Neuronal stem cell (in vitro differentiated cells): ENCODE data around the gene GBGT1.

Source experiments
- DNase-seq: peaks from one replicate; pipeline ENCODE4 v3.0.0-alpha.2; 2013; ENCODE audit warnings: low spot score
- H2AFZ ChIP-seq: one replicate; pipeline ENCODE4 v1.6.1; 2013; ENCODE audit warnings: mild to moderate bottlenecking, low read length, inconsistent platforms
- H2AK5ac ChIP-seq: 2 replicates; pipeline ENCODE4 v1.6.1; 2013; ENCODE audit warnings: low read depth, mild to moderate bottlenecking, inconsistent platforms, low read length, moderate library complexity, mixed read lengths
- H2BK120ac ChIP-seq: 2 replicates; pipeline ENCODE4 v1.6.1; 2013; ENCODE audit warnings: low read depth, mild to moderate bottlenecking, inconsistent platforms, low read length, moderate library complexity, mixed read lengths
- H2BK12ac ChIP-seq: one replicate; pipeline ENCODE4 v1.6.1; 2013; ENCODE audit warnings: low read length, inconsistent platforms
- H2BK15ac ChIP-seq: 2 replicates; pipeline ENCODE4 v1.6.1; 2013; ENCODE audit warnings: mild to moderate bottlenecking, low read length, inconsistent platforms, mixed read lengths
- H2BK5ac ChIP-seq: one replicate; pipeline ENCODE4 v1.6.1; 2013; ENCODE audit warnings: inconsistent platforms, mild to moderate bottlenecking, low read length, moderate library complexity
- H3K14ac ChIP-seq: one replicate; pipeline ENCODE4 v1.6.1; 2013; ENCODE audit warnings: low read length, inconsistent platforms
- H3K18ac ChIP-seq: 2 replicates; pipeline ENCODE4 v1.6.1; 2013; ENCODE audit warnings: low read length, inconsistent platforms
- H3K23ac ChIP-seq: 2 replicates; pipeline ENCODE4 v1.6.1; 2013; ENCODE audit warnings: low read depth, mild to moderate bottlenecking, mixed read lengths, low read length, inconsistent platforms; ENCODE audit not compliant: poor library complexity
- H3K27ac ChIP-seq: replicated peaks from 3 replicates; pipeline ENCODE4 v1.5.1; 2013; ENCODE audit warnings: low read length, inconsistent platforms
- H3K27me3 ChIP-seq, 3 experiments: 2 replicates each; pipeline ENCODE4 v1.6.1; 2013; ENCODE audit warnings: low read length in 3 of 3, mild to moderate bottlenecking in 2 of 3, inconsistent platforms in 1 of 3, low read depth in 1 of 3, mixed read lengths in 1 of 3, moderate library complexity in 1 of 3; ENCODE audit not compliant: control insufficient read depth in 3 of 3, insufficient read depth in 3 of 3
- H3K36me3 ChIP-seq, 2 donors: replicated peaks in 1 of 2; 2 replicates each; pipeline ENCODE4 v1.6.1; 2013; ENCODE audit warnings: low read length in 2 of 2; ENCODE audit not compliant: control insufficient read depth in 2 of 2, insufficient read depth in 2 of 2
- H3K4ac ChIP-seq: 2 replicates; pipeline ENCODE4 v1.6.1; 2013; ENCODE audit warnings: inconsistent platforms, mild to moderate bottlenecking, low read length, moderate library complexity
- H3K4me1 ChIP-seq, 2 donors: 1 replicate in 1 of 2; 2 replicates in 1 of 2; pipeline ENCODE4 v1.6.1; 2013; ENCODE audit warnings: low read length in 2 of 2, low read depth in 1 of 2; ENCODE audit not compliant: control insufficient read depth in 2 of 2, insufficient read depth in 1 of 2
- H3K4me2 ChIP-seq: one replicate; pipeline ENCODE4 v1.6.1; 2013; ENCODE audit warnings: mild to moderate bottlenecking, low read length, inconsistent platforms; ENCODE audit not compliant: insufficient read depth, poor library complexity, severe bottlenecking
- H3K4me3 ChIP-seq, 2 donors: 2 replicates each; pipeline ENCODE4 v1.5.1; 2013; ENCODE audit warnings: low read length in 2 of 2, mild to moderate bottlenecking in 2 of 2, inconsistent platforms in 1 of 2, moderate library complexity in 1 of 2
- H3K79me1 ChIP-seq: one replicate; pipeline ENCODE4 v1.6.1; 2013; ENCODE audit warnings: low read depth, mild to moderate bottlenecking, inconsistent platforms, low read length, moderate library complexity
- H3K9ac ChIP-seq: one replicate; pipeline ENCODE4 v1.6.1; 2013; ENCODE audit warnings: mild to moderate bottlenecking, low read depth, low read length, inconsistent platforms; ENCODE audit not compliant: poor library complexity
- H3K9me3 ChIP-seq, 2 donors: replicated peaks in 1 of 2; 2 replicates each; pipeline versions ENCODE3 to v1.6.1; 2013; ENCODE audit warnings: low read length in 2 of 2, mild to moderate bottlenecking in 2 of 2, inconsistent platforms in 1 of 2, low read depth in 1 of 2, mixed read lengths in 1 of 2, moderate library complexity in 1 of 2; ENCODE audit not compliant: control insufficient read depth in 2 of 2, insufficient read depth in 1 of 2
- H4K8ac ChIP-seq: one replicate; pipeline ENCODE4 v1.6.1; 2013; ENCODE audit warnings: low read depth, mild to moderate bottlenecking, inconsistent platforms, low read length, moderate library complexity
- H4K91ac ChIP-seq: one replicate; pipeline ENCODE4 v1.6.1; 2013; ENCODE audit warnings: low read length, low read depth, mild to moderate bottlenecking, inconsistent platforms; ENCODE audit not compliant: poor library complexity
- WGBS, 2 donors: extraction: QIAGEN DNeasy Blood & Tissue Kit; methylation state at CpG; one replicate each; pipeline ENCODE4 v1.1.7; 2013; ENCODE audit warnings: missing lambda C conversion rate in 2 of 2, mixed read lengths in 1 of 2; ENCODE audit not compliant: insufficient read length in 2 of 2, insufficient replicate concordance in 1 of 2; ENCODE audit errors: extremely low coverage in 2 of 2; 5-methylcytosine and 5-hydroxymethylcytosine counted together

The GBGT1 gene

DNA sequence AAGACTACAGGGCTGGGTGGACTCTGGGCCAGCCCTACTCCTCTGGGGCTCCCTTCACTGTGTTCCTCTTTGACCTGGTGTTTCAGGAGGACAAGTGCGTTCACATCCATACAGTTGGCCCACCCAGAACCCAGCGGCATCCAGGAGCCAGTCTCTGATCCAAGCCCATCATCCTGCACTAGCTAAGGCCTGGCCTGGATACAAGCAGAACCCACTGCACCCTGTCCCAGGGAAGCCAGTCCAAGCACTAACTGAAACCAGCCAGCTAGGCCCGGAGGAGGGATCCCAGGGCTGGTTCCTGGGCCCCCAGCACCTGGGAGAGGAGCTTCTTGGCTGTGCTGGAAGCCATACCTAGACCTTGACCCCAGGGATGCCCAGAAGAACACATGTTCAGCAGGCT is 4.1 kb upstream of the GBGT1 start:
- peaks cover 0 to 62% (median 19%) of the 10 kb centered on the region in 3 experiments for H3K27me3 ChIP-seq
- WGBS, 2 donors, result no CpG with 5 or more reads among the region's 3 CpGs
- H3K4me3 ChIP-seq, result no peak overlapping the region
- no peak overlapping the region for H2BK15ac ChIP-seq
- H3K9ac ChIP-seq, result no peak overlapping the region
- peak overlapping the region; percentile 69 for H2AFZ ChIP-seq
- H3K4ac ChIP-seq, result no peak overlapping the region
- no peak overlapping the region for H3K4me2 ChIP-seq
- H3K14ac ChIP-seq, result no peak overlapping the region
- peaks cover 4 to 9% of the 10 kb centered on the region in 2 donors for H3K4me1 ChIP-seq
- H3K36me3 ChIP-seq, result no peaks in the 10 kb centered on the region
- no peak overlapping the region for H3K27ac ChIP-seq
- H3K18ac ChIP-seq, result no peak overlapping the region
- no peak overlapping the region for H4K8ac ChIP-seq
- H2AK5ac ChIP-seq, result no peak overlapping the region
- no peak overlapping the region for H4K91ac ChIP-seq
- H3K9me3 ChIP-seq, result no peaks in the 10 kb centered on the region
- H2BK12ac ChIP-seq, result no peak overlapping the region
- no peak overlapping the region for H2BK5ac ChIP-seq
- no peak overlapping the region for H3K23ac ChIP-seq
- H3K79me1 ChIP-seq, result peaks cover 1% of the 10 kb centered on the region
- H2BK120ac ChIP-seq, result no peak overlapping the region
- DNase-seq, result no peak

DNA sequence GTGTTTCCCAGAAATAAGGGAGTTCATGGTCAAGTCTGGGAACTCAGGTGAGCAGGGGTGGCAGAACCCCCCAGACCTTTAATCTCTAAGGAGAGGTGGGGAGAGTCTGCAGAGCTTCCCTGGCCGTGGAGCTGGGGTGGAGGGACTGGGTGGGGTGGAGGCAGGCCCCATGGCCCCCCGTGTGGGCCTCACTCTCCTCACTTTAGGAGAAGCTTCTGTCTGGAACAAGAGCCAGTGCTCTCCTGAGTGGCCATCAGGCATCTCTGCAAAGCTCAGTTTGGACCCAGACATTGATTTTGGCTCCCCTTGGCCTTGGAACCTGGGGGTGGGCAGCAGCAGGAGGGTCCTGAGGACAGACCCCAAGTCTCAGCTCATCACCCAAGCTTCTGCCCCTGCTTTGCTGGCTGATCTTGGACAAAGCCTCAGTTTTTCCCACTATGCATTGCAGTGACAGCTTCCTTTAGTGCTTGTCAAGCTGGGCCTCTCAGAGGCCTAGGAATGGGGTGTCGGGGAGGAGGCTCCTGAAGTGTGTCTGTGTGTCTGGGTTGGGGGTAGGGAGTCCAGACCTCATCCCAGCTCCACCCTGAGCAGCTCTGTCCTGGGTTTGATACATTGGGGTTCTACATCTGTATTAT is 3.5 kb upstream of the GBGT1 start:
- no peak overlapping the region for H2BK5ac ChIP-seq
- H3K4ac ChIP-seq, result no peak overlapping the region
- DNase-seq, result no peak
- H3K36me3 ChIP-seq, result no peaks in the 10 kb centered on the region
- H2BK15ac ChIP-seq, result no peak overlapping the region
- H3K9me3 ChIP-seq, result no peaks in the 10 kb centered on the region
- WGBS, 2 donors, result no CpG with 5 or more reads among the region's 3 CpGs
- H2BK12ac ChIP-seq, result no peak overlapping the region
- H3K18ac ChIP-seq, result no peak overlapping the region
- H3K27me3 ChIP-seq, result peaks cover 0 to 66% (median 21%) of the 10 kb centered on the region in 3 experiments
- H3K9ac ChIP-seq, result no peak overlapping the region
- no peak overlapping the region for H3K4me2 ChIP-seq
- H3K23ac ChIP-seq, result no peak overlapping the region
- H3K14ac ChIP-seq, result no peak overlapping the region
- H4K8ac ChIP-seq, result no peak overlapping the region
- no peak overlapping the region for H2BK120ac ChIP-seq
- H3K27ac ChIP-seq, result no peak overlapping the region
- no peak overlapping the region for H2AK5ac ChIP-seq
- H3K79me1 ChIP-seq, result peaks cover 1% of the 10 kb centered on the region
- H4K91ac ChIP-seq, result no peak overlapping the region
- peak overlapping the region; percentile 69 for H2AFZ ChIP-seq
- no peak overlapping the region for H3K4me3 ChIP-seq
- H3K4me1 ChIP-seq, result peaks cover 4 to 9% of the 10 kb centered on the region in 2 donors

DNA sequence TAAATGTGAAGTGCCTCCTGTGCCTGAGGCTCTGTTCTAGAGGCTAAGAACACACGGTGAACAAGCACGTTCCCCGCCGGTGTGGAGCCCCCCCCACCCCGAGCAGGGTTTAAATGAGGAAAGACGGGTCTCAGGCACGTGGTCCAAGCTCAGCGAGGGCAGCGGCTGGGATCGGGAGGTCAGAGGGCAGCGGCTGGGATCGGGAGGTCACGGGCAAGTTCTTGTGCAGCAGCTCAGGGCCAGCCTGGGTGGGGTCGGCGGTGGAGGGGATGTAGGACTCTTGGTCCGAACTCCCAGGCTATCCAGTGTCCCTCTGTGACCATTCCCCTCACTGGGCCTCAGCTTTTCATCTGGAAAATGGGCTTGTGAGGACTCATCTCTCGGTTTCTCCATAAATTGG is 2.7 kb upstream of the GBGT1 start:
- Histone ChIP-seq H3K36me3 (no peaks in the 10 kb centered on the region), H3K18ac (no peak overlapping the region), H3K27me3 (peaks cover 0 to 67% (median 23%) of the 10 kb centered on the region in 3 experiments), H3K79me1 (peaks cover 1% of the 10 kb centered on the region), H3K4me1 (peaks cover 4 to 9% of the 10 kb centered on the region in 2 donors), H4K91ac (no peak overlapping the region), H3K9ac (no peak overlapping the region), H2BK12ac (no peak overlapping the region), H3K9me3 (no peaks in the 10 kb centered on the region), H4K8ac (no peak overlapping the region), H3K23ac (no peak overlapping the region), H2BK15ac (no peak overlapping the region), H2BK120ac (no peak overlapping the region), H3K4ac (no peak overlapping the region), H3K14ac (no peak overlapping the region), H3K4me2 (no peak overlapping the region), H2BK5ac (no peak overlapping the region), H3K4me3 (no peak overlapping the region), H2AFZ (no peak overlapping the region), H2AK5ac (no peak overlapping the region), H3K27ac (no peak overlapping the region)
- no CpG with 5 or more reads among the region's 17 CpGs for WGBS, 2 donors
- no peak for DNase-seq

DNA sequence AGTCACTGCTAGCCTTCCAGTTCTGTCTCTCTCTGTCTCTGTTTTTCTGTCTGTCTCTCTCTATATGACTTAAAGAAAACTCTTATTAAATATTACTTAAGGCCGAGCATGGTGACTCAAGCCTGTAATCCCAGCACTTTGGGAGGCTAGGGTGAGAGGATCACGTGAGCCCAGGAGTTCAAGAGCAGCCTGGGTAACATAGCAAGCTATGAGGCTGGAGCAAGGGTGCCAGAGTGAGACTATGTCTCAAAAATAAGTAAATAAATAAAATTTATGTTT is 1.7 kb upstream of the GBGT1 start:
- no peak for DNase-seq
- no peak overlapping the region for H2BK120ac ChIP-seq
- H3K14ac ChIP-seq, result no peak overlapping the region
- no peak overlapping the region for H2AK5ac ChIP-seq
- no peak overlapping the region for H3K23ac ChIP-seq
- no CpG with 5 or more reads among the region's 2 CpGs for WGBS, 2 donors
- H4K8ac ChIP-seq, result no peak overlapping the region
- no peaks in the 10 kb centered on the region for H3K36me3 ChIP-seq
- H3K79me1 ChIP-seq, result peaks cover 1% of the 10 kb centered on the region
- H2BK5ac ChIP-seq, result no peak overlapping the region
- no peak overlapping the region for H3K9ac ChIP-seq
- no peak overlapping the region for H4K91ac ChIP-seq
- H3K4ac ChIP-seq, result no peak overlapping the region
- peaks cover 4 to 9% of the 10 kb centered on the region in 2 donors for H3K4me1 ChIP-seq
- H2BK12ac ChIP-seq, result no peak overlapping the region
- H3K27ac ChIP-seq, result no peak overlapping the region
- no peak overlapping the region for H3K4me2 ChIP-seq
- H3K27me3 ChIP-seq, result peaks cover 0 to 62% (median 23%) of the 10 kb centered on the region in 3 experiments
- no peak overlapping the region for H3K18ac ChIP-seq
- no peaks in the 10 kb centered on the region for H3K9me3 ChIP-seq
- no peak overlapping the region for H3K4me3 ChIP-seq
- no peak overlapping the region for H2AFZ ChIP-seq
- no peak overlapping the region for H2BK15ac ChIP-seq
